Activated naive CD8-positive, alpha-beta T cell treated with anti-CD3 and anti-CD28 coated beads, Interleukin-2, amount 50 U/mL, for 16 hours (primary cell): ENCODE data around the gene MAPKAP1.
A peak's percentile ranks its signal among the peaks of the same experiment; 100 is the strongest.
"Not testable (repeated sequence)": the region's sequence is repeated elsewhere in the genome, so short reads cannot be mapped to it uniquely, and the experiment has no call there.

Source experiments
- DNase-seq: peaks from one replicate; pipeline ENCODE4 v3.0.0-alpha.2; 2020; ENCODE audit warnings: low read depth, low spot score

Gene MAPKAP1

GRCh38 chr9:125415583-125416460 is 291.2 kb downstream of the MAPKAP1 start:
- no peak for DNase-seq

GRCh38 chr9:125413579-125413978 is 293.4 kb downstream of the MAPKAP1 start:
- DNase-seq = no peak

- no peak for DNase-seq
These were observed 294.8 kb downstream of the MAPKAP1 start for GRCh38 chr9:125412166-125412565.

- no peak for DNase-seq
These were observed 295.7 kb downstream of the MAPKAP1 start for GRCh38 chr9:125411171-125411756.

- DNase-seq = no peak
These were observed 296.5 kb downstream of the MAPKAP1 start for GRCh38 chr9:125410522-125410894.

- DNase-seq = no peak
These were observed 297.1 kb downstream of the MAPKAP1 start for GRCh38 chr9:125409637-125410521.

- no peak for DNase-seq
These were observed 297.8 kb downstream of the MAPKAP1 start for GRCh38 chr9:125409217-125409636.

- DNase-seq = peak; percentile 66
These were observed 298.8 kb downstream of the MAPKAP1 start for GRCh38 chr9:125407974-125408900.

- no peak for DNase-seq
These were observed 299.5 kb downstream of the MAPKAP1 start for GRCh38 chr9:125407432-125407973.

- DNase-seq = no peak
These were observed 300.3 kb downstream of the MAPKAP1 start for GRCh38 chr9:125406810-125407087.

- no peak for DNase-seq
These were observed 300.8 kb downstream of the MAPKAP1 start for GRCh38 chr9:125405938-125406809.

- DNase-seq = no peak
These were observed 302.3 kb downstream of the MAPKAP1 start for GRCh38 chr9:125404733-125405132.

GRCh38 chr9:125400725-125401716 is 306.0 kb downstream of the MAPKAP1 start:
- no peak for DNase-seq

GRCh38 chr9:125400232-125400631 is 306.8 kb downstream of the MAPKAP1 start:
- DNase-seq = not testable (repeated sequence)

- DNase-seq = no peak
These were observed 307.3 kb downstream of the MAPKAP1 start for GRCh38 chr9:125399666-125400065.

GRCh38 chr9:125399165-125399564 is 307.8 kb downstream of the MAPKAP1 start:
- DNase-seq = no peak

- DNase-seq = no peak
These were observed 308.8 kb downstream of the MAPKAP1 start for GRCh38 chr9:125398243-125398642.

- DNase-seq = no peak
These were observed 309.3 kb downstream of the MAPKAP1 start for GRCh38 chr9:125397736-125398135.

- no peak for DNase-seq
These were observed 310.2 kb downstream of the MAPKAP1 start for GRCh38 chr9:125396799-125397198.
